GM10266 (cell line): ENCODE measurements around the gene MYADM.

Experiments used
- DNase-seq: peaks from one replicate; pipeline ENCODE4 v3.0.0; 2012; ENCODE audit errors: extremely low spot score
- TF ChIP-seq, protein P1 (sequence below): IDR thresholded peaks from 2 replicates; pipeline ENCODE4 v1.5.1; 2012; ENCODE audit warnings: mild to moderate bottlenecking, low read depth; ENCODE audit not compliant: control insufficient read depth, insufficient read depth; ENCODE audit errors: missing control alignments

Gene MYADM

DNA sequence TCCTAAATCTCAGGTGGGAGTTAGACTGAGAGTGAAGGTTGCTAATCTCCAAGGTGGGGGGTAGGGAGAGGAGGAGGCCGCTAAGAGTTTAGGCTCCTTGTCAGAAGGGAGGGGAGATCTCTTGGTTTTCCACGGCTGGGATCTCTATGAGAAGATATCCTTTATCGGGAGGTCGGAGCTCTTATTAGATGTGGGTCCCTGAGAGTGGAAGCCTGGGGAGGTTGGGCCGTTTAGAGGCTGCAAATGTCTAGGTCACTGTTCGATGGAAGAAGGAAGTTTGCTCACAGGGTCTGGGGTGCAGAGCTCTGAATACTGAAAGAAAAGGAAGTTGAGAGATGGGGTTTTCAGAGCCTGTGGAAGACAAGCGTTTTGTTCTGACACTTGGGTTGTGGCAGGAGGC is 3.8 kb downstream of the MYADM start:
- TF ChIP-seq, protein P1, sequence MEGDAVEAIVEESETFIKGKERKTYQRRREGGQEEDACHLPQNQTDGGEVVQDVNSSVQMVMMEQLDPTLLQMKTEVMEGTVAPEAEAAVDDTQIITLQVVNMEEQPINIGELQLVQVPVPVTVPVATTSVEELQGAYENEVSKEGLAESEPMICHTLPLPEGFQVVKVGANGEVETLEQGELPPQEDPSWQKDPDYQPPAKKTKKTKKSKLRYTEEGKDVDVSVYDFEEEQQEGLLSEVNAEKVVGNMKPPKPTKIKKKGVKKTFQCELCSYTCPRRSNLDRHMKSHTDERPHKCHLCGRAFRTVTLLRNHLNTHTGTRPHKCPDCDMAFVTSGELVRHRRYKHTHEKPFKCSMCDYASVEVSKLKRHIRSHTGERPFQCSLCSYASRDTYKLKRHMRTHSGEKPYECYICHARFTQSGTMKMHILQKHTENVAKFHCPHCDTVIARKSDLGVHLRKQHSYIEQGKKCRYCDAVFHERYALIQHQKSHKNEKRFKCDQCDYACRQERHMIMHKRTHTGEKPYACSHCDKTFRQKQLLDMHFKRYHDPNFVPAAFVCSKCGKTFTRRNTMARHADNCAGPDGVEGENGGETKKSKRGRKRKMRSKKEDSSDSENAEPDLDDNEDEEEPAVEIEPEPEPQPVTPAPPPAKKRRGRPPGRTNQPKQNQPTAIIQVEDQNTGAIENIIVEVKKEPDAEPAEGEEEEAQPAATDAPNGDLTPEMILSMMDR = no peak
- DNase-seq = no peak

GRCh38 chr19:53872762-53873161 is 5.1 kb downstream of the MYADM start:
- no peak for DNase-seq
- TF ChIP-seq, protein P1 = no peak

- TF ChIP-seq, protein P1 = no peak
- no peak for DNase-seq
These were observed 6.3 kb downstream of the MYADM start for GRCh38 chr19:53873773-53874605.

GRCh38 chr19:53874606-53874990 is 6.9 kb downstream of the MYADM start:
- DNase-seq = no peak
- TF ChIP-seq, protein P1 = no peak

GRCh38 chr19:53875602-53876325 is 8.1 kb downstream of the MYADM start:
- TF ChIP-seq, protein P1 = no peak
- DNase-seq = no peak

DNA sequence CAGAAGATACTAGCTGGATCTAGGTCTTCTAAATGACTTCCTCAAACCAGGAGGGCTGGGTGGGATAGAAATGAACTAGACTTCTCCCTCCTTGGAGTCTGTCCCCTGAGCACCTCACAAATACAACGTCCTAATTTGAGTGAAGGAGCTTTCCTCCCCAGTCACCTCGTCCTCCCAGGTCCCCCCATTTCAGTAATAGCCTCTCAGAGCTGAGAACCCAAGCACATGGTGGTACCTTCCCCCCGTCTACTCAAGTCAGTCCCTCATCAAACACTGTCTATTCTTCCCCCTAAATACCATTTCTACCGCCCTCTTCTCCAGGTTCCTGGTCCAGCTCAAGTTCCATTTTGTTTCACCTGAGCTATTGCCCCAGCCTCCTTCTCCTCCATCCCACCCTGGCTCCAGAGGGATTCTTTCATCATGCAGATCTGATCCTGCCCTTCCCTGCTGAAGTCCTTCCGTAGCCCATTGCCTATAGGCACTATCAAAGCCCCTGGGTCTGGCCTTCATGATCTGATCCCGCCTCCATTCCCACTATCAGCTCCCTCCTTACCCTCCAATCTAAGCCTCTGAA is 9.1 kb downstream of the MYADM start:
- DNase-seq = no peak
- TF ChIP-seq, protein P1 = no peak
